ENCODE measurements around the gene DPH2.

GRCh38 chr1:43947874-43948437 lies 21.9 kb upstream of the DPH2 start:
- TF ChIP-seq TAF1 (IDR thresholded peaks at IDR 0.05; ENCODE audit: low read depth, low read length) (no peak), FOSL1 (IDR thresholded peaks at IDR 0.05; ENCODE audit: insufficient read depth, low read depth, low read length) (no peak), TCF12 (IDR thresholded peaks at IDR 0.05; ENCODE audit: low read depth, low read length) (no peak), KDM1A (IDR thresholded peaks at IDR 0.05; ENCODE audit: borderline replicate concordance, low read length) (no peak), POLR2AphosphoS5 (IDR thresholded peaks at IDR 0.05; ENCODE audit: low read depth, low read length) (no peak), POLR2A (IDR thresholded peaks at IDR 0.05; ENCODE audit: control extremely low read depth in 1 of 2, low read depth in 2 of 2, low read length in 2 of 2) (no peak), ATF3 (IDR thresholded peaks at IDR 0.05; ENCODE audit: insufficient read depth, low read depth, low read length) (no peak), RAD21 (IDR thresholded peaks at IDR 0.05 in 1 of 2, conservative IDR thresholded peaks at IDR 0.05 in 1 of 2; ENCODE audit: low read depth in 2 of 2, low read length in 2 of 2) (no peak), HDAC2 (IDR thresholded peaks at IDR 0.05; ENCODE audit: borderline replicate concordance in 1 of 2, low read depth in 2 of 2, low read length in 2 of 2) (no peak), ATF2 (IDR thresholded peaks at IDR 0.05; ENCODE audit: low read length) (no peak), SP4 (IDR thresholded peaks at IDR 0.05; ENCODE audit: low read length) (no peak), NRF1 (IDR thresholded peaks at IDR 0.05; ENCODE audit: low read depth, low read length) (no peak)
- TF ChIP-seq, protein P1, sequence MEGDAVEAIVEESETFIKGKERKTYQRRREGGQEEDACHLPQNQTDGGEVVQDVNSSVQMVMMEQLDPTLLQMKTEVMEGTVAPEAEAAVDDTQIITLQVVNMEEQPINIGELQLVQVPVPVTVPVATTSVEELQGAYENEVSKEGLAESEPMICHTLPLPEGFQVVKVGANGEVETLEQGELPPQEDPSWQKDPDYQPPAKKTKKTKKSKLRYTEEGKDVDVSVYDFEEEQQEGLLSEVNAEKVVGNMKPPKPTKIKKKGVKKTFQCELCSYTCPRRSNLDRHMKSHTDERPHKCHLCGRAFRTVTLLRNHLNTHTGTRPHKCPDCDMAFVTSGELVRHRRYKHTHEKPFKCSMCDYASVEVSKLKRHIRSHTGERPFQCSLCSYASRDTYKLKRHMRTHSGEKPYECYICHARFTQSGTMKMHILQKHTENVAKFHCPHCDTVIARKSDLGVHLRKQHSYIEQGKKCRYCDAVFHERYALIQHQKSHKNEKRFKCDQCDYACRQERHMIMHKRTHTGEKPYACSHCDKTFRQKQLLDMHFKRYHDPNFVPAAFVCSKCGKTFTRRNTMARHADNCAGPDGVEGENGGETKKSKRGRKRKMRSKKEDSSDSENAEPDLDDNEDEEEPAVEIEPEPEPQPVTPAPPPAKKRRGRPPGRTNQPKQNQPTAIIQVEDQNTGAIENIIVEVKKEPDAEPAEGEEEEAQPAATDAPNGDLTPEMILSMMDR (IDR thresholded peaks at IDR 0.05; ENCODE audit: control extremely low read depth in 1 of 3, insufficient read depth in 1 of 3, low read depth in 1 of 3, low read length in 3 of 3), result no peak
- TF ChIP-seq, protein P2, sequence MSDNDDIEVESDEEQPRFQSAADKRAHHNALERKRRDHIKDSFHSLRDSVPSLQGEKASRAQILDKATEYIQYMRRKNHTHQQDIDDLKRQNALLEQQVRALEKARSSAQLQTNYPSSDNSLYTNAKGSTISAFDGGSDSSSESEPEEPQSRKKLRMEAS (IDR thresholded peaks at IDR 0.05), result no peak

Data from H1 (cell line).